HG03039 (cell line): ENCODE measurements around the gene IPCEF1.

Source experiments
- ATAC-seq: cut with Tn5 transposase; IDR thresholded peaks from one replicate; pipeline ENCODE4 v1.9.1; 2021; ENCODE audit warnings: mild to moderate bottlenecking, moderate library complexity; ENCODE audit not compliant: unreplicated experiment

IPCEF1 gene

DNA sequence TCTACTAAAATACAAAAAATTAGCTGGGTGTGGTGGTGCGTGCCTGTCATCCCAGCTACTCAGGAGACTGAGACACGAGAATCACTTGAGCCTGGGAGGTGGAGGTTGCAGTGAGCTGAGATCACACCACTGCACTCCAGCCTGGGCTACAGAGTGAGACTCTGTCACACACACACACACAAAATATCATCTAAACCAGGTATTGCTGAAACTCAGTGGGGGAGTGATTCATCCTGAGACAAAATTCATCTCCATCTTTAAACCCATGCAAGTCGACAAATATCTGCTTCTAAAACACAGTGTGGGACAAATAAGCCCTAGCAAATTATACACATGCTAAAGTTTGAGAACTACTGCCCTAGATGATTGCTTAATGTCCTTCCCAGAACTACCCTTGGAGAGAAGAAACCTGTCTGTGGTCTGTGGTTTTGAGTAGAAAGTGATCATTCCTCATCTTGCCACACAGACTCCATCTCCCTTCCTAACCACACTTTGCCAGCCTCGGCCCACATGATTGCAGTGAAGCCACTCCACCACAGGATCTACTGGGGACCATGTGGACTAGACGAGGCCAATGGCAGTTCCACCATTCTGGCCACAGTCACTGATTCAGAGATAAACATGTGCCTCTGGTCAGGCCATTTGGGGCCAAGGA, 187.3 kb downstream of the IPCEF1 start:
- ATAC-seq: no peak

DNA sequence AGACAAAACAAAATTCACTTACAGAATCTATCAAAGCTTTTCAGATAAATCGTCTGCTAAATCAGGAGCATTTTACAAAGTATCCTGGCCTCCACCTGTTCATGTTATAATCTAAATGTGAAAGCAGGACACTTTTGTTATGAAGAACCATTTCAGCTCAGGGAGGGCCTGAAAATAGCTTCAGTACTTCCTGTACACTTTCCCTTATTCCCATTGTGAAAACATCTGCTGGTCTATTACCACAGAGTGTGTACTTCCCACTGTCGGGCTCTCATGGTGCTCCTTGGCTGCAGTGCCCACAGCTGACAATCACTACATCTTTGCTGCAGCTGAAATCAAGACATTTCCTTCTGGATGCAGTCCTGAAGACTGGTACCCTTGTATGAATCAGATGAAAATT, 189.5 kb downstream of the IPCEF1 start:
- ATAC-seq: no peak

DNA sequence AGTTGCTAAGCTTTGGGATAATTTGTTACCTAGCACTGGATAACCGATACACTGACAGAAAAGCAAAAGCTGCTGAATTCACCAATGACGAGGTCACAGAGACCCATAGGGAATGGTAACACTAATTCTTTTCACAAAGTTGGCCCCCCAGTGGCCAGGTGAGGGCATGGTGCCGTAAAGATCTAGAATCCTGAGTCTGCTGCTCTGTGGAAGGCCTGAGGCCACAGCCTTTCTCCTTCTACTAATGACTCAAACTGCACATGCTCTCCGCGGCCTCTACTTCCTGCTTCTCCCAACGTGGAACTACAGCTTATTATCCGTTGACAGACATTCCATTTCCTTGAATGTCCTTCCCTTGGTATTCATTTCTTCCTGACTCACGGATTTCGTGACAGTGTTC, 190.5 kb downstream of the IPCEF1 start:
- ATAC-seq: no peak

DNA sequence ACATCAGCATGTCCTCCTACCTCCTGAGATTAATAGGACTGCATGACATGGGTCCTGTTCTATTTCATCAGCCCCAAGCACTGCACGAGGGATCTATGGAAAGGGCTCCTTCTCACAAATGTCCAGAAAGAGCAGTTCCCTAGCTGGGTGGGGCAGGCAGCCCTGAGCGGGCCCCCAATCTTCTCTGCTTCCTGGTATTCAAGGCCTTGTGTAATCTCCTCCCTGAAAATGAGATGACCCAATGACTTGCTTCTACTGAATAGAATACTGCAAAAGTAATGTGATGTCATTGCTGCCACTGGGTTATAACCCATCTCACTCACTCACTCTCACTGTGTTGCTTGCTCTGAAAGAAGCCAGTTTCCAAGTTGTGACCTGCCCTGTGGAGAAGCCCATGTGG, 191.1 kb downstream of the IPCEF1 start:
- ATAC-seq: no peak

DNA sequence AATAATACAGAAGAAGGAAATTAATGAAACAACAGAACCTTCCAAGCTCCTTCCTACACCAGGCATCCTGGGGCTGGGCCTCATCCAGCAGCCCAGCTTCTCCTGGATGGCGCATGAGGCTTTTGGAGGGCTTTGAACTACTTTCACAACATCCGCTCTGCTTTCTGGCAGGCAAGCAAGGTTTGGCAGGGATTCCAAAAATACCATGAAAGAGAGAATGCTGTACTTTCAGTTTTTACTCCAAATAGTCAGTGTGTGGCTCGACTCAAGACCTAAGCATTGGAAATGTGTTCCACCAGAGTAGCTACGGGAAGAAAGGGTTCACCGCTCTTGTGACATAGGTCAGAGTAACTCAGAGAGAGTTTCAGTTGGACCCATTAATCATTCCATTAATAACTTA, 192.2 kb downstream of the IPCEF1 start:
- no peak for ATAC-seq

DNA sequence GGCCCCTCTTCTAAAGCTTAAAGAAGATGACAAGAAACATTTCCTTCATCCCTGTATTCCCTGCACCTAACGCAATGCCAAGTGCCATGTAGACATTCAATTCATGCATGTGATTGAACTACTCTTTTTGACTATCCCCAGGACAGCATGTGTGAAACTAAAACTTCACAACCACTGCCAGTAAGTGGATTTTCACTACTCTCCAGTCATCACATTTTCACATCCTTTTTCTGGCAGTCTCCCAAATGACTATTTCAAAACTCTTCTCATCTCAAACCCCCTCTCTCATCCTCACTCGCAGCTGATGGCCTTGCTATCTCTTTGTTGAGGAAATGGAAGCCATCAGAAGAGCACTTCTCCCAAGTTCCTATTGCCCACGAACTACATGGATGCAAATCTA, 194.9 kb downstream of the IPCEF1 start:
- ATAC-seq: peak; percentile 70

DNA sequence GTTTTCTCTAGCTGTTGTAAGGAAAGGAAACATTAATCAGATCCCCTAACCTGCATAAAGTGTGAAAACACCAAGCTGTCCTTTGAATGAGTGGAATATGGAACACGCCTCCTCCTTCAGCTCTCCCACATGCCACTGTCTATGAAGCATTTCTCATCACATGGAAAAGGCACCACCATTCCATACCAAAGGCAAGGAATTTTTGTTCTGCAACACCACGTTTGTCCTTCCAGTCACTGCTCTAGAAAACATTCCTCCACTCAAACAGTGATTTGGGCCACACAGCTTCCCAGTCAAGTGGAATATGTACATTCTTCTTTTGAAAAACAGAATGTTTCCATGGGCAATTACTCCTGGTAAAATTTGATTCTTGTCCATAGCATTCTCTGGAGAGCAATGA, 197.5 kb downstream of the IPCEF1 start:
- ATAC-seq: no peak

DNA sequence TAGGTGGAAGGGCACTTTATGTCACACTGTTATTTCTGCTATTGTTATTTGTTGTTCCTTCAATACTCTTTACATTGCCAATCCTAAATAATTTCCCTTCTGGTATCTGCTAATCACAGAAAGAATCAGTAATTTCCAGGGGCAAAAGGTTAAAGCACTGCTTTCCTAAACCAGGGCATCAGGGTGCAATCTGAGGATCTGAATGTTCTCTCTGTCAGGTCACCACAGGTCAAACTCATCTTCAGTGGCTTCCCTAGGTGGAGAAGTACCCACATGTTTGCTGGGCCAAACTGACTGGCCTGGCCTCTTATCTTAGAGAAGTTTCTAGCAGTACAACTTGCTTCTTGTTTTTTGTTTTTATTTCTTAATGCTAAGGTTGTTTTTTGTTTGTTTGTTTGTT, 198.9 kb downstream of the IPCEF1 start:
- ATAC-seq: no peak

DNA sequence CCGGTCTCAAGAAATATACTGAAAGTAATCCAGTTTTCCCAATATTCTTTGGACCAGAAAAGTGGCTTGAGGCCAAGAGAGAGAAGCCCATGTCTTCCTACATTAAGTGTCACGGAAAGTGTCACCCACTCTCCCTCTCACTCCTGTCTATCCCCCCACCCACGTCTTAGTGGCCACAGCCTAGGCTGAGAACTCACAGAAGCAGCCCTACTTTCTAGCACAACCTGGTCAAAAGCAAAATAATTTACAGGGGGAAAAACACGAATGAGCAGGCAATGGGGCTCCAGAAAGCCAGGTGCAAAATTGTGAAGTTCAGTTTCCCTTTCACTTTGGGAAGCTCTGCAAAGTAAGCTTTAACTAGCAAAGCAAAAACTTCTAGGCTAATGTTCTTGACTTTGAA, 199.5 kb downstream of the IPCEF1 start:
- ATAC-seq: peak; percentile 41

DNA sequence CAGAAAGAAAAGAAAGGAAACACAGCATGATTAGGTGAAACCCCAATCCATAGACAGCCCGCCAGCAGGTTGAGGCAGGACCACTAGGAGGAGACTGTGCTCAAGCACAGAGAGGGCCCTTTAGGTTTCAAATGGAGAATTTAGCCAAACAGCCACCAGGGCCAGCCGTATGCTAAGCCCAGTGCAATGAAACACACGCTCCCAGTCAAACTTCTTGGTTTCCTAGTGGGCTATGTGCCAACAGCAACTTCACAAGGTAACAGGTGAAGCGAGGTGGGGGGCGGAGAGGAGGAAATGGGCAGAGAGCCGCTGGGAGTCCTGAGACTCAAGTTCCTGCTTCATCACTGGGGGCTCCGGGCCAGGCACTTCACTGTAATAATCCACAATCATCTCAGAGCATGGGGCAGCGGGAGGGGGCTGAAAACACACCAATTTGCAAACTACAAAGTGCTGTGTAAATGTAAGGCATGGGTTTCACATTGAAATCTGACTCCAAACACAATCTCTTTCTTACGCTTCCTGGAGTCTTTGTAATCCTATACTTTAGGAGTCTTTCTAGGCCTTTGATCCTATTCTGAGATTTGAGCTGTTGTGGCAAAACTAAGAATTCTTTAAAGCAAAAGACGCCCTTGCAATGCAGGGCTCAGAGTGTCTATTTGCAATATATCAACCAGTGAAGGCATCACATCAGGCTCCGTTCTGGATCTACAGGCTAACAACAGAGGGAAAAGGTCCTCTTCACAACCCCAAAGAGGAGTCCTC, 200.3 kb downstream of the IPCEF1 start:
- peak; percentile 60 for ATAC-seq

DNA sequence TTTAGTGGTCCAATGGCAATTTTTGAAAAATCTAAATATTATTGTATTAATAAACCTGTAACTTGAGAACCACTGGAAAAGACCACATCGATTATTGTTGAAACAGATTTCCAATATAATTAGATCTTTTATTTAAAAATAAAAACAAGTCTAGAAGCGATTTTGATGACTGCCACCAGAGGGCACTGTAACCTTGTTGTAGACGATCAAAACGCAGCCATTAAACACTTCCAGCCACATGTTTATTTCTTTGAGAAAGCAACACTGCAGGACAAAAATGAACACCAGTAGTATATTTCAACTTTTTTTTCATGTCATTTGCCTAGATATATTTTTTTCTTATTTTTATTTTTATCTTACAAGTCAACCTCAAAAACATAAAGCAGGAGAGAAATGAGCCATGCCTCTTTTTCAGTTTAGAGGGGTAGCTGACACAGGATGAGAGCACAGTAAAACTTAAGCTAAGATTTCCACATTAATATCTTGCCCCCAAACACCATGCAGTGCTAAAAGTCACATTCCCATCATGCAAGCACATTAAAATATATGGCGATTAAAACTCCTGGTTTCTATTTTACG, 202.1 kb downstream of the IPCEF1 start:
- ATAC-seq: no peak

DNA sequence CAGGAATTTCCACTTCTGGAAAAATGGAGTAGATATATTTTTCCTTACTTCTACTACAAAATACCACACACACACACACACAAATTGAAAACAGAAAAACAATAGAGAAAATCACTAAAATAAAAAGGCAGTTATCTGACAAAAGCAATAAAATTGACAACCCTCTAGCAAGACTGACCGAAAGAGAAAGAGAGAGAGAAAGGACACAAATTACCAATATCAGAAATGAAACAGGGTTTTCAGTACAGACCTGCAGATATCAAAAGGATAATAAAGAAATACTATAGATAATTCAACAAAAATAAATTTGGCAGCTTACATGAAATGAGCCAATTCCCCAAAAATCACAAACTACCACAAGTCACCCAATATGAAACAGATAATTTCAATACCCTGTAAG, 212.8 kb downstream of the IPCEF1 start:
- ATAC-seq: no peak

DNA sequence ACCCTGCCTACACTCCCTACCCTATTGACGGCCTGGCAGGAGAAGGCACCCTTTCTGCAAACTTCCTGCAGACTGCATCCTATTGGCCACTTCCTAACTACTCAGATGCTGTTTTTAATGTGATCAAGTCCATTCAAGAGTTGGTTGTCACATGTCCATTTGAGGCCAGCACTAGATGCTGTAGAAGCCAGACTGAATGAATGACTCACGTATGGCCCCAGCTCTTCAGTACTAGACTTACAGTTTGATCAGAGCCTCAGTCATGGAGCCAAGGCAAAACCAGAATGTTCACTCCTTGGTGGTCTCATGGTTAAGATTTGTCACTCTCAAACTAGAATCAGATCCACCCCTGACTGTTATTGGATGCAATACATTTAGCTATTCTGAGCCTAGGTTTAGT, 215.9 kb downstream of the IPCEF1 start:
- ATAC-seq: no peak

DNA sequence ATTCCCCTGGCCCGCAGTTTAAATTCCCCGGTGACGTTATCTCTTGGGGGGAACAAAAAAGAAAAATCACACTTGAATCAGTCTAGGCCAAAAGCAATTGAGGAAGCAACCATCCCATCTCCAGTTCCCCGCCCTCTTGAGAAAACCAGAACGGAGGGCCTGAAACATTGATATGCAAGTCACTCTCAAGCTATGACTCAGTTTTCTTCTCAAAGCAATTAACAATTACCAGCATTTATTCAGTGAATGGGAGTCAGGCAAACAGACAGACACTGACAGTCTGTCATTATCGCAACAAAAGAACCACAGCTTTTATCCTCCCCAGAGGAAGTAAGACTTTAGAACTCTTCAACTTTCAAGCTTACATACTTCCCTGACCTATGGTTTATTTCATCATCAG, 216.7 kb downstream of the IPCEF1 start:
- no peak for ATAC-seq

DNA sequence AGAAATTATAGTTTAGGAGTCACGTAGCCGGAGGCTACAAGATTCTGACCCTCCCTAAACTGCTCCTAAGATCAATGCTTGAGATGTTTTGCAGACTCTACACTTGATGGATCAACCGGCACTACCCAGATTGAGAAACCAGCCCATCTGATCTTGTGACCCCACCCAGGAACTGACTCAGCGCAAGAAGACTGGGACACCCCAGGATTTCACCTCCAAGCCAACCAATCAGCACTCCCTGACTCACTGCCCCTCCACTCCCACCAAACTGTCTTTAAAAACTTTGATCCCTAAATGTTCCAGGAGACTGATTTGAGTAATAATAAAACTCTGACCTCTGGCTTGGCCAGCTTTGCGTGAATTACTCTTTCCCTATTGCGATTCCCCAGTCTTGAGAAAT, 217.8 kb downstream of the IPCEF1 start:
- no peak for ATAC-seq

DNA sequence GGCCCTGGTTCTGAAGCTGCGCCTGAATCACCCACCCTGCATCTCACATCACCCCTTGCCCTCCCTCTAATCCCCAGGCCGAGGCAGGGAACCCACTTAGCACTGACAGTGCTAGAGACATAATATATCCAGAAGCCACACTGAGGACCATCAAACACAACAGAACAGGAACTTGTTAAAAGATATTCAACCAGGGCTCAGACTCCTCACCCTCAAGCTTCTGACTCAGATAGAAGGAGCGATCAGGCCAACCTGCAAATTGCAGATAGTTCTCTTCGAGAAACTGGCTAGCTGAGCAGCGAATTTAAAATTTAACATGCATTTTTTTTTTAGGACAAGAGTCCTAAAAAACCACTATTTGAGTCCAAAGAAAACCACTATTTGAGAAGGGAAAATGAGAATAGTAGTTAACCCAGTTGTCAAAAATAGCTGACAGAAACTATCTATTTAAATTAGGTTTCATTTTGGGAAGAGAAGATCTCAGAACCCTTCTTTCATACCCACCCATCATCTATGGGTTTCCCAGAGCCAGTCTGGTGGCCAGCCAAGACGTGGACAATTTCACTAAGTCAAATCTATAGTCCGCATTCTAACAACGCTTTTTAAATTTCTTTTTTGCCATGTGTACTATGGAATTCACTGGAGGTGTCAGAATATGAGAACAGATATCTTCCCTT, 222.0 kb downstream of the IPCEF1 start:
- no peak for ATAC-seq

DNA sequence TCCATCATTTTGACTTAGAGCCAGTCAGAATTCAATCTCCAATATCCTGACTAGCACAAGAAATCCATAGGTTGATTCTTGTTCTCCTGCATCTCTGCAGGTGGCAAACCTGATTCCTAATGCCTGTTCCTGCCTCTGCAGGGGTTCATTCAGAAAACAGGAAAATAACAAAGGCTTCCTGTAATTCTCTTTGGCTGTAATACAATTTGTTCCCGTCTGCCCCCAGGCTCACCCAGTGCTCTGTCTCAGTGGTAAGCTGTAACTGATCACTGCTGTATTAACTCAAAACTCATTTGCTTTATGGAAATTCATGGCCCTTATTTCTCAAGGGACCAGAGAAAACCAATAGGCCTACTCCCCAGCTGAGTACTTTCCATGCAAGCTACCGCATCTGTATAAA, 228.9 kb downstream of the IPCEF1 start:
- ATAC-seq: no peak

DNA sequence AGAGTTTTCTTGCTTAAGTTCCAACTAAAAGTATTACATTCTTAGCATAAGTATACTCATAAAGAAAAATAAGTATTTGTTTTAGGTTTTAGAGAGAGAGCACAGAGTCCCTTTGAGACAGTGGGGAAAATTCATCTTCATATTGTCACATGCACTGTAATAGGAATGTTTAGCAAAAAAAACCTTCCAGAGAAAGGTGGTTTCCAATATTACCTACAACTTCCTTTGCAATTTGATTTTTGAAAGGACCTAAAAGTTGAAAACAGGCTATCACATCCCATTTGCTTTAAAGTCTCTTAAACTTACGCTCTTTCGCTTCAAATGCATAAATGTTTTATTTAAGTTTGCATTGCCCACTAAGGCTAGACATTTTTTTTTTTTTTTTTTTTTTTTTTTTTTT, 231.2 kb downstream of the IPCEF1 start:
- no peak for ATAC-seq

DNA sequence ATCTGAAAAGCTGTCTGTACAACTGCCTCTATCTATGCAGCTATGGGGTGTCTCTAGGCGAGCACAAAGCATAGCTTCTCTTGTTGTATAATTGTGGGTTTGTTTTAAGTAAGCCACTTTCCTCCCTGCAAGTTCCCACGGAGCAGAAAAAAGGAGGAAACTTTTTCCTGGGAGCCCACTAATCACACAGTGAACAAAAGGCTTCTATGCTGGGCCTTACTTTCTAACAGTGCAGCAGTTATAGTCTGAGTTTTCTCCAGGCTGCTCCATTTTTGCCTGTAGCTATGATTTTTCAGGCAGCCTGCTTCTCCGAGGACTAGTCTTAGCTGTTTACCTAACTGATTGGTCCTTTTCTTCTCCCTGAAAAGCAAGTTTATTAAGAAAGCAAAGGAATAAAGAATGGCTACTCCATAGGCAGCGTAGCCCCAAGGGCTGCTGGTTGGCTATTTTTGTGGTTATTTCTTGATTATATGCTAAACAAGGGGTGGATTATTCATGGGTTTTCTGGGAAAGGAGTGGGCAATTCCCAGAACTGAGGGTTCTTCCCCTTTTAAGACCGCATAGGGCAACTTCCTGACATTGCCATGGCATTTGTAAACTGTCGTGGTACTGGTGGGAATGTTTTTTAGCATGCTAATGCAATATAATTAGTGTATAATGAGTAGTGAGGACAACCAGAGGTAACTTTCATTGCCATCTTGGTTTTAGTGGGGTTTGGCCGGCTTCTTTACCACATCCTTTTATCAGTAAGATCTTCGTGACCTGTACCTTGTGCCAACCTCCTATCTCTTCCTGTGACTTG, 233.2 kb downstream of the IPCEF1 start:
- no peak for ATAC-seq

DNA sequence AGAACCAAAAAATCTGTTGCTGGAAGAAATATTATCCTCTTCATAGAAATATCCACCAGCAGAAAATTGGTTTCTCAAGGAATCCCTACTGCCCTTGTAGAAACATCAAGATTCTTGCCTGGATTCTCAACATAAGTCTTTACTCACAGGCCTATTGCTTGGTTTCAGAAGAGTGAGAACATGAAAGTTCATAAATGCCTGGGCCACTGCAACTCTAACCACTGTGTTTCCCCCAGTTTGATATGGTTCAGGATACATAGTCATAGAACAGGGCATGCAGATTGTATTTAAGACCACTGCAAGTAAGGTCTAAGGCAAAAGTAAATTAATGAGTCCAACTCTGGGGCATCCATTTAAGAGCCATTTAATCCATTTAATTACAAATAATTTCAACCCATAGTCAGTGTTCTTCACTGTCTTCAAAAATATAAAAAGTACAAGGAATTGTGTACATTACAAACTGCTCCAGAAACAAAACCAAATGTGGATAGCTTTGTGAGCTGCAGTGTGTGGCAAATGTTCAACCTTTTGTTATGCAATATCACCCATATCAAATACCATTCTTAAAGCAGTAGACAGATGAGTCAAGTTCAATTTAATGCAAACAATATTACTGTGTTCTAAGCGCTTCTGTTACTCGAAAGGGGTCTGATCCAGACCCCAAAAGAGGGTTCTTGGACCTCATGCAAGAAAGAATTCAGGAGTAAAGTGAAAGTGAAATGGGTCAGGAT, 234.2 kb downstream of the IPCEF1 start:
- no peak for ATAC-seq
